GM21737 (cell line): ENCODE data around the gene RHBDF2.

Experiments
- ATAC-seq: cut with Tn5 transposase; IDR thresholded peaks from one replicate; pipeline ENCODE4 v1.9.1; 2021; ENCODE audit warnings: mild to moderate bottlenecking, moderate library complexity; ENCODE audit not compliant: unreplicated experiment

Gene RHBDF2

GRCh38 chr17:76441686-76442340 is 59.4 kb downstream of the RHBDF2 start:
- no peak for ATAC-seq

GRCh38 chr17:76440751-76441362 is 60.4 kb downstream of the RHBDF2 start:
- ATAC-seq: no peak

GRCh38 chr17:76439314-76439928 is 61.8 kb downstream of the RHBDF2 start:
- ATAC-seq: no peak

- no peak for ATAC-seq
These were observed 62.3 kb downstream of the RHBDF2 start for GRCh38 chr17:76438906-76439305.

- no peak for ATAC-seq
These were observed 63.5 kb downstream of the RHBDF2 start for GRCh38 chr17:76437467-76438402.

- ATAC-seq: no peak
These were observed 65.5 kb downstream of the RHBDF2 start for GRCh38 chr17:76435751-76436150.

- no peak for ATAC-seq
These were observed 66.4 kb downstream of the RHBDF2 start for GRCh38 chr17:76434870-76435269.

- ATAC-seq: no peak
These were observed 67.5 kb downstream of the RHBDF2 start for GRCh38 chr17:76433693-76434092.

GRCh38 chr17:76432712-76433336 is 68.4 kb downstream of the RHBDF2 start:
- ATAC-seq: no peak

GRCh38 chr17:76432004-76432403 is 69.2 kb downstream of the RHBDF2 start:
- ATAC-seq: no peak

GRCh38 chr17:76431509-76431908 is 69.7 kb downstream of the RHBDF2 start:
- ATAC-seq: no peak

- ATAC-seq: no peak
These were observed 72.7 kb downstream of the RHBDF2 start for GRCh38 chr17:76428511-76428910.

GRCh38 chr17:76427501-76428231 is 73.6 kb downstream of the RHBDF2 start:
- ATAC-seq: no peak

GRCh38 chr17:76426853-76427252 is 74.4 kb downstream of the RHBDF2 start:
- ATAC-seq: no peak

GRCh38 chr17:76422860-76423259 is 78.4 kb downstream of the RHBDF2 start:
- no peak for ATAC-seq

GRCh38 chr17:76422406-76422805 is 78.8 kb downstream of the RHBDF2 start:
- ATAC-seq: no peak

- no peak for ATAC-seq
These were observed 80.2 kb downstream of the RHBDF2 start for GRCh38 chr17:76421044-76421407.
